ENCODE measurements around the gene ADAMTS13. TPM values are rescaled to one million over a fixed set of nuclear protein-coding genes. Genes with fewer than 3 reads are reported as not detected.
A peak's percentile ranks its signal among the peaks of the same experiment; 100 is the strongest.

Gene ADAMTS13
- total RNA-seq, 4 donors from 2014 or later: 0.94 to 2.7 (median 2.1) TPM

DNA sequence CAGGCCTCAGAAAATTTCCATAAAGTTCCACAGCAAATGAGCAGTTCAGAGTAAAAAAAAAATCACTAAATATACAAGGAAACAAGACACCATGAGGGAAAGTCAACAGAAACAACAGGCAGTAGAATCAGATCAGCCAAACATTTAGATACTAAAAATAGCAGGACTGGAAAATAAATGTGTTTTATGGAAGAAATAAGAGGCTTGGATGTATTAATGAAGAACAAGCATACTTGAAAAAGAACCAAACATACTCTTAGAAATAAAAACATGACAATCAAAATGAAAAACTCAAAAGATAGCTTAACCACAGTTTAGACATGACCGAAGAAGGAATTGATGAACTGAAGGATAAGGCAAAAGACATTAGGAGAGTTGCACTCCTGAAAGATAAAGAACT is 79.9 kb downstream of the ADAMTS13 start:
- no peak overlapping the region for H3K4me3 ChIP-seq
- ATAC-seq: no peak

GRCh38 chr9:133505186-133505830 is 83.1 kb downstream of the ADAMTS13 start:
- H3K27ac ChIP-seq: peak overlapping the region in 3 of 4 donors; percentile 43 to 60 (median 44)
- H3K4me1 ChIP-seq: peaks cover 0 to 37% (median 24%) of the 10 kb centered on the region in 3 donors
- TF ChIP-seq POLR2AphosphoS5 (IDR thresholded peaks at IDR 0.05) (no peak), POLR2A (IDR thresholded peaks at IDR 0.05) (no peak), CTCF (IDR thresholded peaks at IDR 0.05) (no peak), EP300 (IDR thresholded peaks at IDR 0.05) (no peak)
- peaks cover 34% of the 10 kb centered on the region for H3K27me3 ChIP-seq
- ATAC-seq: no peak
- H3K36me3 ChIP-seq: no peaks in the 10 kb centered on the region
- peaks cover 0 to 15% (median 0%) of the 10 kb centered on the region in 3 donors for H3K9me3 ChIP-seq
- H3K4me3 ChIP-seq: no peak overlapping the region
- WGBS, 2 donors (ENCODE audit: low coverage in 1 of 2): 100% methylated on average over 1 of the region's 13 CpGs; no CpG with 5 or more reads in 1 of the 2 donors

More for the DNA sequence above, 79.9 kb downstream of the ADAMTS13 start:
- WGBS, 2 donors (ENCODE audit: low coverage in 1 of 2): 94 to 100% methylated on average over 1 of the region's 1 CpG
- Histone ChIP-seq H3K27me3 (peaks cover 49% of the 10 kb centered on the region), H3K36me3 (no peaks in the 10 kb centered on the region), H3K27ac (no peak overlapping the region), H3K9me3 (peaks cover 0 to 15% (median 0%) of the 10 kb centered on the region in 3 donors), H3K4me1 (peaks cover 0 to 25% (median 13%) of the 10 kb centered on the region in 3 donors)
- no peak for TF ChIP-seq EP300 (IDR thresholded peaks at IDR 0.05)
- no peak for TF ChIP-seq CTCF (IDR thresholded peaks at IDR 0.05)
- no peak for TF ChIP-seq POLR2AphosphoS5 (IDR thresholded peaks at IDR 0.05)
- TF ChIP-seq POLR2A (IDR thresholded peaks at IDR 0.05): no peak

DNA sequence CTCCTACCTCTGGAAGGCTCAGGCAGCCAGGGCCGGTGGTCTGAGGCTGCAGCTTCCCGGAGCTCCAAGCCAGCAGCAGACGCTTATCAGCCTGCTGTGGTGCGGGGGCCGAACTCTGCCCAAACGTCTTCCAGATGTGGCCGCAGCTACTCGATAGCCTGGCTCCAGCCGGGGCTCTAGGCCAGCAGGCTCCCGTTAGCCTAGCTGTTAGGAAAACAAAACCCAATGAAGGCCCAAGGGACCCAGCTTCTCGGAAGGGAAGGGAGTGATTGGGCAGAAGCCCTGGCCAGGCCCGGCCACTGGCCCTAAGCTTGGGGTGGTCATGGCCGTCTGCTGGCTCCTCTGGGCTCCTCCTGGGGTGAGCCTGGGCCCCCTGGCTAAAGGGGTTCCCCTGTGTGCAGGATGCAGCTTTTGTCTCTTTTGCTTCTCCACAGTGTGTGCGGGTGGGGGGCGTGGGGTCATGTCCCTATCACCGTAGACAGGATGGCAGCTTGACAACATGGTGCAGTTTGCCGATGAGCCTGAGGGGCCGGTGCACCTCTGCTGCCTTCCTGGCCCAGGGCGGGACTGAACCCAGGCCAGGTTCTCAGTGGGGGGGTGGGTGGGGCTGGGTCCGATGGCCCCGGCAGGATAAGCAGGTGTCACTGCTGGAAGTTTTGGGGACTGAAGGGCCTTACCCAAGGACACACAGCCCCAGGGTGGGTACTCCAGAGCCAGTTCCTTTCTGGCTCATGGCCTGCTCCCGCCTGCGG is 83.9 kb downstream of the ADAMTS13 start:
- Histone ChIP-seq H3K4me3 (no peak overlapping the region), H3K27me3 (peaks cover 33% of the 10 kb centered on the region), H3K27ac (peak overlapping the region in 3 of 4 donors; percentile 43 to 60 (median 44)), H3K4me1 (peaks cover 0 to 37% (median 24%) of the 10 kb centered on the region in 3 donors), H3K36me3 (no peaks in the 10 kb centered on the region), H3K9me3 (peaks cover 0 to 15% (median 0%) of the 10 kb centered on the region in 3 donors)
- peak; percentile 72 for ATAC-seq
- WGBS, 2 donors (ENCODE audit: low coverage in 1 of 2): 42 to 50% methylated on average over 1 to 2 of the region's 23 CpGs
- TF ChIP-seq POLR2A (IDR thresholded peaks at IDR 0.05): no peak
- no peak for TF ChIP-seq POLR2AphosphoS5 (IDR thresholded peaks at IDR 0.05)
- TF ChIP-seq CTCF (IDR thresholded peaks at IDR 0.05): no peak
- no peak for TF ChIP-seq EP300 (IDR thresholded peaks at IDR 0.05)

DNA sequence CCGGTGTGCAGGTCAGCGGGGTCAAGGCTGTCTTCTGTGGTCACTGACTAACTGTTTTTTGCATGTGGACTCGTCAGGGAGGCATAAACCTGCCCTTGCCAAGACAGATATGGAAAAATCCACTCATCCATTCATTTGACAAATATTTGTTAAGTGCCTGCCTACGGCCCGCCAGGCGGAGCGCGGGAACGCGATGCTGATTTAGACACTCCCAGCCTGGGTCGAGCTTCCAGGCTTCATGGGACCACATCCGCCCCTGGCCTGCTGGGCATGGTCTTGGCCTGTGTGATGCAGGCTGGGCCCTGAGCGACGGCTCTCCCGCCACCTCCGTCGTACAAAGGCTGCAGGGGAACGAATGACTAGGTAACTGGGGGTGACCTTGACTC is 84.5 kb downstream of the ADAMTS13 start:
- WGBS, 2 donors (ENCODE audit: low coverage in 1 of 2): 52 to 57% methylated on average over 10 to 11 of the region's 18 CpGs

More for the DNA sequence above, 84.5 kb downstream of the ADAMTS13 start:
- Histone ChIP-seq H3K9me3 (peaks cover 0 to 9% (median 0%) of the 10 kb centered on the region in 3 donors), H3K4me3 (no peak overlapping the region), H3K27ac (peak overlapping the region in 3 of 4 donors; percentile 43 to 60 (median 44)), H3K36me3 (no peaks in the 10 kb centered on the region), H3K4me1 (peaks cover 0 to 37% (median 24%) of the 10 kb centered on the region in 3 donors), H3K27me3 (peaks cover 30% of the 10 kb centered on the region)
- TF ChIP-seq CTCF (IDR thresholded peaks at IDR 0.05) (no peak), POLR2AphosphoS5 (IDR thresholded peaks at IDR 0.05) (no peak), EP300 (IDR thresholded peaks at IDR 0.05) (no peak), POLR2A (IDR thresholded peaks at IDR 0.05) (no peak)
- peak; percentile 64 for ATAC-seq

Data from gastroesophageal sphincter (tissue), 4 donors.